Ovary (tissue), 3 donors: ENCODE results near the gene RNASE12.

Experiments
- CTCF ChIP-seq, 3 donors: fragments of 450-650 bp in 2 of 3; fragments of 200-600 bp in 1 of 3; IDR thresholded peaks; one replicate each; pipeline versions ENCODE4 v1.5.1 to v1.8.0; 2016 to 2022; ENCODE audit warnings: antibody characterized with exemption in 3 of 3, mild to moderate bottlenecking in 1 of 3
- POLR2A ChIP-seq: fragments of 450-650 bp; IDR thresholded peaks from one replicate; pipeline ENCODE4 v1.6.1; 2017; ENCODE audit warnings: antibody characterized with exemption, mild to moderate bottlenecking, moderate library complexity
- donor health status: DM: no; HTN: no; CAD: no.

- TF ChIP-seq CTCF (IDR thresholded peaks at IDR 0.05) (no peak), POLR2A (no peak)
Observed at GRCh38 chr14:20624495-20625070, 33.4 kb upstream of the RNASE12 start.
